ENCODE results near the gene ZNF646. TPM values are rescaled to one million over a fixed set of nuclear protein-coding genes. Genes with fewer than 3 reads are reported as not detected.

The ZNF646 gene
- total and polyA plus RNA-seq, 2 of the 13 experiments (the other 11 are each of a cell fraction or from before 2014, with no cell fraction given): 3.4 to 10.9 TPM

DNA sequence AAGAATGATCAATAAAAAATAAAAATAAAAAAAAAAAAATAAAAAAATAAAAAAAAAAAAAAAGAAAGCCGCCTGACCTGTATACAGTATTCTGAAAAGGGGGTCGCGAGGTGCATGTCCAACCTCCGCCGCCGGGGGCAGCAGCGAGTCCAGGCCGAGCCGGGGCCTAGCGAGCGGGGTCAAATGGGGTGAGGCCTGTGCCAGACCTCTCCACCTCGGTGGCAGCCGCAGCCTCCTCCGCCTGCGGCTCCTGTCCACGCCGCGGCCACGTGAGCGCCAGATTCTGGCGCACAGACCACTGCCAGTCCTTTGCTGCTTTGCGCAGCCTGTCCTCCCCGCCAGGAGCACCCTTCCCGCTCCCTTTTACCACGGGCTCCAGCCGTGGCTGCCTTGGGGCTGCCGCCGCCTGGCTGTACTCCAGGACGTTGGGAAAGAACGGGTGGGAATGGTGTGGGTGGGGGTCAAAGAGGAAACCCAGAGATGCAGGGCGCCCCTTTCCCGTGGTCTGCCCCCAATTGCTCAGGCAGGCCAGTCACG is 31.5 kb downstream of the ZNF646 start (continued):
- peak; percentile 98 for TF ChIP-seq ZNF788 (CRISPR knock-in tag; IDR thresholded peaks at IDR 0.05; ENCODE audit: borderline replicate concordance)
- TF ChIP-seq ATAD3A (CRISPR knock-in tag; IDR thresholded peaks at IDR 0.05): peak; percentile 40; the same call in 1 of the 2 replicates
- TF ChIP-seq ZNF607 (CRISPR knock-in tag; IDR thresholded peaks at IDR 0.05; ENCODE audit: borderline replicate concordance): peak; percentile 99
- TF ChIP-seq, protein P1, sequence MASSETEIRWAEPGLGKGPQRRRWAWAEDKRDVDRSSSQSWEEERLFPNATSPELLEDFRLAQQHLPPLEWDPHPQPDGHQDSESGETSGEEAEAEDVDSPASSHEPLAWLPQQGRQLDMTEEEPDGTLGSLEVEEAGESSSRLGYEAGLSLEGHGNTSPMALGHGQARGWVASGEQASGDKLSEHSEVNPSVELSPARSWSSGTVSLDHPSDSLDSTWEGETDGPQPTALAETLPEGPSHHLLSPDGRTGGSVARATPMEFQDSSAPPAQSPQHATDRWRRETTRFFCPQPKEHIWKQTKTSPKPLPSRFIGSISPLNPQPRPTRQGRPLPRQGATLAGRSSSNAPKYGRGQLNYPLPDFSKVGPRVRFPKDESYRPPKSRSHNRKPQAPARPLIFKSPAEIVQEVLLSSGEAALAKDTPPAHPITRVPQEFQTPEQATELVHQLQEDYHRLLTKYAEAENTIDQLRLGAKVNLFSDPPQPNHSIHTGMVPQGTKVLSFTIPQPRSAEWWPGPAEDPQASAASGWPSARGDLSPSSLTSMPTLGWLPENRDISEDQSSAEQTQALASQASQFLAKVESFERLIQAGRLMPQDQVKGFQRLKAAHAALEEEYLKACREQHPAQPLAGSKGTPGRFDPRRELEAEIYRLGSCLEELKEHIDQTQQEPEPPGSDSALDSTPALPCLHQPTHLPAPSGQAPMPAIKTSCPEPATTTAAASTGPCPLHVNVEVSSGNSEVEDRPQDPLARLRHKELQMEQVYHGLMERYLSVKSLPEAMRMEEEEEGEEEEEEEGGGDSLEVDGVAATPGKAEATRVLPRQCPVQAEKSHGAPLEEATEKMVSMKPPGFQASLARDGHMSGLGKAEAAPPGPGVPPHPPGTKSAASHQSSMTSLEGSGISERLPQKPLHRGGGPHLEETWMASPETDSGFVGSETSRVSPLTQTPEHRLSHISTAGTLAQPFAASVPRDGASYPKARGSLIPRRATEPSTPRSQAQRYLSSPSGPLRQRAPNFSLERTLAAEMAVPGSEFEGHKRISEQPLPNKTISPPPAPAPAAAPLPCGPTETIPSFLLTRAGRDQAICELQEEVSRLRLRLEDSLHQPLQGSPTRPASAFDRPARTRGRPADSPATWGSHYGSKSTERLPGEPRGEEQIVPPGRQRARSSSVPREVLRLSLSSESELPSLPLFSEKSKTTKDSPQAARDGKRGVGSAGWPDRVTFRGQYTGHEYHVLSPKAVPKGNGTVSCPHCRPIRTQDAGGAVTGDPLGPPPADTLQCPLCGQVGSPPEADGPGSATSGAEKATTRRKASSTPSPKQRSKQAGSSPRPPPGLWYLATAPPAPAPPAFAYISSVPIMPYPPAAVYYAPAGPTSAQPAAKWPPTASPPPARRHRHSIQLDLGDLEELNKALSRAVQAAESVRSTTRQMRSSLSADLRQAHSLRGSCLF (CRISPR knock-in tag; IDR thresholded peaks at IDR 0.05; ENCODE audit: borderline replicate concordance): peak; percentile 69; the same call in 1 of the 2 replicates
- peak; percentile 91 for TF ChIP-seq FOXO1 (CRISPR knock-in tag; IDR thresholded peaks at IDR 0.05)
- no peak for TF ChIP-seq ARNT (IDR thresholded peaks at IDR 0.05)
- TF ChIP-seq ZNF501 (CRISPR knock-in tag; IDR thresholded peaks at IDR 0.05): peak; percentile 84
- no peak for TF ChIP-seq ATF1 (CRISPR knock-in tag; IDR thresholded peaks at IDR 0.05)
- TF ChIP-seq NCOA5 (CRISPR knock-in tag; IDR thresholded peaks at IDR 0.05): no peak; the same call in 1 of the 2 replicates
- peak; percentile 88 for TF ChIP-seq NR2C2 (CRISPR knock-in tag; IDR thresholded peaks at IDR 0.05; ENCODE audit: borderline replicate concordance)
- TF ChIP-seq SRSF1 (optimal IDR thresholded peaks at IDR 0.05; ENCODE audit: low read depth, low read length): peak; percentile 71
- peak; percentile 93 for TF ChIP-seq SNAPC2 (CRISPR knock-in tag; IDR thresholded peaks at IDR 0.05)
- peak; percentile 95 for TF ChIP-seq HDAC1 (CRISPR knock-in tag; IDR thresholded peaks at IDR 0.05)
- no peak for TF ChIP-seq SYNCRIP (IDR thresholded peaks at IDR 0.05; ENCODE audit: insufficient read depth, low read depth, low read length)
- peak; percentile 67; the same call in 1 of the 2 replicates for TF ChIP-seq ZFAT (CRISPR knock-in tag; conservative IDR thresholded peaks at IDR 0.05)
- TF ChIP-seq RAD21 (CRISPR knock-in tag; IDR thresholded peaks at IDR 0.05): peak; percentile 87
- TF ChIP-seq AKAP8 (CRISPR knock-in tag; IDR thresholded peaks at IDR 0.05): peak; percentile 83
- TF ChIP-seq ZSCAN22 (CRISPR knock-in tag; IDR thresholded peaks at IDR 0.05): 0 out of 2 replicates have a peak, but pooled peaks have one; percentile 55
- TF ChIP-seq, protein P2, sequence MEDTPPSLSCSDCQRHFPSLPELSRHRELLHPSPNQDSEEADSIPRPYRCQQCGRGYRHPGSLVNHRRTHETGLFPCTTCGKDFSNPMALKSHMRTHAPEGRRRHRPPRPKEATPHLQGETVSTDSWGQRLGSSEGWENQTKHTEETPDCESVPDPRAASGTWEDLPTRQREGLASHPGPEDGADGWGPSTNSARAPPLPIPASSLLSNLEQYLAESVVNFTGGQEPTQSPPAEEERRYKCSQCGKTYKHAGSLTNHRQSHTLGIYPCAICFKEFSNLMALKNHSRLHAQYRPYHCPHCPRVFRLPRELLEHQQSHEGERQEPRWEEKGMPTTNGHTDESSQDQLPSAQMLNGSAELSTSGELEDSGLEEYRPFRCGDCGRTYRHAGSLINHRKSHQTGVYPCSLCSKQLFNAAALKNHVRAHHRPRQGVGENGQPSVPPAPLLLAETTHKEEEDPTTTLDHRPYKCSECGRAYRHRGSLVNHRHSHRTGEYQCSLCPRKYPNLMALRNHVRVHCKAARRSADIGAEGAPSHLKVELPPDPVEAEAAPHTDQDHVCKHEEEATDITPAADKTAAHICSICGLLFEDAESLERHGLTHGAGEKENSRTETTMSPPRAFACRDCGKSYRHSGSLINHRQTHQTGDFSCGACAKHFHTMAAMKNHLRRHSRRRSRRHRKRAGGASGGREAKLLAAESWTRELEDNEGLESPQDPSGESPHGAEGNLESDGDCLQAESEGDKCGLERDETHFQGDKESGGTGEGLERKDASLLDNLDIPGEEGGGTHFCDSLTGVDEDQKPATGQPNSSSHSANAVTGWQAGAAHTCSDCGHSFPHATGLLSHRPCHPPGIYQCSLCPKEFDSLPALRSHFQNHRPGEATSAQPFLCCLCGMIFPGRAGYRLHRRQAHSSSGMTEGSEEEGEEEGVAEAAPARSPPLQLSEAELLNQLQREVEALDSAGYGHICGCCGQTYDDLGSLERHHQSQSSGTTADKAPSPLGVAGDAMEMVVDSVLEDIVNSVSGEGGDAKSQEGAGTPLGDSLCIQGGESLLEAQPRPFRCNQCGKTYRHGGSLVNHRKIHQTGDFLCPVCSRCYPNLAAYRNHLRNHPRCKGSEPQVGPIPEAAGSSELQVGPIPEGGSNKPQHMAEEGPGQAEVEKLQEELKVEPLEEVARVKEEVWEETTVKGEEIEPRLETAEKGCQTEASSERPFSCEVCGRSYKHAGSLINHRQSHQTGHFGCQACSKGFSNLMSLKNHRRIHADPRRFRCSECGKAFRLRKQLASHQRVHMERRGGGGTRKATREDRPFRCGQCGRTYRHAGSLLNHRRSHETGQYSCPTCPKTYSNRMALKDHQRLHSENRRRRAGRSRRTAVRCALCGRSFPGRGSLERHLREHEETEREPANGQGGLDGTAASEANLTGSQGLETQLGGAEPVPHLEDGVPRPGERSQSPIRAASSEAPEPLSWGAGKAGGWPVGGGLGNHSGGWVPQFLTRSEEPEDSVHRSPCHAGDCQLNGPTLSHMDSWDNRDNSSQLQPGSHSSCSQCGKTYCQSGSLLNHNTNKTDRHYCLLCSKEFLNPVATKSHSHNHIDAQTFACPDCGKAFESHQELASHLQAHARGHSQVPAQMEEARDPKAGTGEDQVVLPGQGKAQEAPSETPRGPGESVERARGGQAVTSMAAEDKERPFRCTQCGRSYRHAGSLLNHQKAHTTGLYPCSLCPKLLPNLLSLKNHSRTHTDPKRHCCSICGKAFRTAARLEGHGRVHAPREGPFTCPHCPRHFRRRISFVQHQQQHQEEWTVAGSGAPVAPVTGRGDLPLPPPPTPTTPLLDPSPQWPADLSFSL (CRISPR knock-in tag; IDR thresholded peaks at IDR 0.05): no peak
